SK-N-SH (cell line): ENCODE measurements around the gene RNF150. TPM values are rescaled to one million over a fixed set of nuclear protein-coding genes. Genes with fewer than 3 reads are reported as not detected.

ENCODE experiments used
- CTCF ChIA-PET: fragments of 300-600, 350-600 bp; formaldehyde crosslinking; extraction: SDS; loops from one replicate; lab custom pipeline; 2021; lab: Yijun Ruan, JAX
- POLR2A ChIA-PET: fragments of 350-600 bp; sonication (Branson Sonifier 250); formaldehyde crosslinking; extraction: SDS; loops from one replicate; lab custom pipeline; 2020; ENCODE audit warnings: antibody characterized with exemption, inconsistent platforms; lab: Yijun Ruan, JAX
- DNase-seq: peaks from one replicate; pipeline ENCODE4 v3.0.0; 2012
- H2AFZ ChIP-seq: fragments of 200-600 bp; sonication (generic); 2 replicates; pipeline ENCODE4 v1.8.1; 2016; ENCODE audit warnings: antibody characterized with exemption, mild to moderate bottlenecking, low read depth
- H3F3A ChIP-seq: fragments of 200-600 bp; sonication (generic); replicated peaks from 2 replicates; pipeline ENCODE3; 2016; ENCODE audit warnings: antibody characterized with exemption, mild to moderate bottlenecking; ENCODE audit not compliant: insufficient read depth
- H3K27ac ChIP-seq, 2 experiments: fragments of 200-500 bp in 1 of 2; fragments of 200-600 bp in 1 of 2; sonication (Bioruptor generic) in 1 of 2; sonication (generic), shearing (Covaris generic) in 1 of 2; 2 replicates each; pipeline versions ENCODE4 v1.5.1 to v1.6.1; 2014 to 2016; ENCODE audit warnings: low read depth in 2 of 2, inconsistent platforms in 1 of 2, low read length in 1 of 2, mild to moderate bottlenecking in 1 of 2, mixed read lengths in 1 of 2
- H3K27me3 ChIP-seq: fragments of 200-600 bp; sonication (generic), shearing (Covaris generic); 2 replicates; pipeline ENCODE4 v1.6.1; 2016; ENCODE audit warnings: mixed run types; ENCODE audit not compliant: insufficient read depth
- H3K36me3 ChIP-seq, 2 experiments: fragments of 200-500 bp in 1 of 2; fragments of 200-600 bp in 1 of 2; sonication (Bioruptor generic) in 1 of 2; sonication (generic) in 1 of 2; replicated peaks in 1 of 2; 2 replicates each; pipeline versions ENCODE3 to v1.5.1; 2014 to 2016; ENCODE audit warnings: low read length in 1 of 2, mild to moderate bottlenecking in 1 of 2; ENCODE audit not compliant: insufficient read depth in 2 of 2, control insufficient read depth in 1 of 2
- H3K4me1 ChIP-seq, 2 experiments: fragments of 200-500 bp in 1 of 2; fragments of 200-600 bp in 1 of 2; sonication (Bioruptor generic) in 1 of 2; sonication (generic), shearing (Covaris generic) in 1 of 2; 2 replicates each; pipeline versions ENCODE4 v1.5.1 to v1.6.1; 2014 to 2016; ENCODE audit warnings: low read depth in 1 of 2, low read length in 1 of 2, mixed run types in 1 of 2; ENCODE audit not compliant: insufficient read depth in 2 of 2, control insufficient read depth in 1 of 2
- H3K4me2 ChIP-seq: fragments of 200-600 bp; sonication (generic), shearing (Covaris generic); 2 replicates; pipeline ENCODE4 v1.6.1; 2017; ENCODE audit warnings: mixed run types
- H3K4me3 ChIP-seq, 2 experiments: fragments of 200-500 bp in 1 of 2; fragments of 200-600 bp in 1 of 2; sonication (Bioruptor generic) in 1 of 2; sonication (generic), shearing (Covaris generic) in 1 of 2; 2 replicates each; pipeline versions ENCODE4 v1.5.1 to v1.8.1; 2014 to 2016; ENCODE audit warnings: low read depth in 2 of 2, inconsistent platforms in 1 of 2, low read length in 1 of 2, mild to moderate bottlenecking in 1 of 2, mixed read lengths in 1 of 2, moderate library complexity in 1 of 2
- H3K79me2 ChIP-seq: fragments of 200-600 bp; sonication (generic); 2 replicates; pipeline ENCODE4 v1.8.1; 2017; ENCODE audit warnings: mild to moderate bottlenecking; ENCODE audit not compliant: insufficient read depth
- H3K9ac ChIP-seq: fragments of 200-600 bp; sonication (generic); 2 replicates; pipeline ENCODE4 v1.6.1; 2017; ENCODE audit warnings: mixed run types
- H3K9me2 ChIP-seq: fragments of 200-600 bp; sonication (generic); 2 replicates; pipeline ENCODE4 v1.6.1; 2017; ENCODE audit warnings: mixed run types
- H3K9me3 ChIP-seq: fragments of 200-600 bp; sonication (generic); 2 replicates; pipeline ENCODE4 v1.6.1; 2017; ENCODE audit warnings: mixed run types, mild to moderate bottlenecking, moderate library complexity
- H4K20me1 ChIP-seq: fragments of 200-600 bp; sonication (generic); 2 replicates; pipeline ENCODE4 v1.6.1; 2017; ENCODE audit warnings: mild to moderate bottlenecking, mixed run types; ENCODE audit not compliant: insufficient read depth
- CHD2 ChIP-seq: fragments of 150-350 bp; IDR thresholded peaks from 2 replicates; pipeline ENCODE4 v1.6.1; 2018; ENCODE audit warnings: low read length; ENCODE audit not compliant: partially characterized antibody
- CTCF ChIP-seq: fragments of 200-600 bp; sonication (generic); IDR thresholded peaks from 2 replicates; pipeline ENCODE4 v1.6.1; 2017; ENCODE audit warnings: antibody characterized with exemption, mild to moderate bottlenecking, moderate library complexity
- ELF1 ChIP-seq: IDR thresholded peaks from 2 replicates; pipeline ENCODE4 v1.4.0; 2012
- FOXJ3 ChIP-seq: sonication (generic); formaldehyde crosslinking; IDR thresholded peaks from 2 replicates; pipeline ENCODE4 v1.5.1; 2020; ENCODE audit warnings: mild to moderate bottlenecking, missing genetic modification reagents
- GATA2 ChIP-seq: sonication (generic); formaldehyde crosslinking; IDR thresholded peaks from 2 replicates; pipeline ENCODE4 v1.5.0; 2020; ENCODE audit warnings: mild to moderate bottlenecking, missing genetic modification reagents
- NFIC ChIP-seq: IDR thresholded peaks from 2 replicates; pipeline ENCODE4 v1.4.0; 2012; ENCODE audit warnings: borderline replicate concordance
- RXRA ChIP-seq: IDR thresholded peaks from 2 replicates; pipeline ENCODE4 v1.4.0; 2012; ENCODE audit warnings: low read depth, mild to moderate bottlenecking, borderline replicate concordance
- TAF1 ChIP-seq: IDR thresholded peaks from 2 replicates; pipeline ENCODE4 v1.6.1; 2012; ENCODE audit warnings: low read depth, mild to moderate bottlenecking, low read length, moderate library complexity, borderline replicate concordance
- TCF12 ChIP-seq: IDR thresholded peaks from 2 replicates; pipeline ENCODE4 v1.4.0; 2012
- USF1 ChIP-seq: IDR thresholded peaks from 2 replicates; pipeline ENCODE4 v1.4.0; 2012; ENCODE audit warnings: low read depth, borderline replicate concordance
- WGBS: methylation state at CpG from one replicate; pipeline ENCODE4 v1.1.6; 2017; ENCODE audit warnings: low lambda C conversion rate; 5-methylcytosine and 5-hydroxymethylcytosine counted together
- polyA plus RNA-seq, 3 experiments: library from polyadenylated mRNA; depleted of rRNA; stranded (reverse); fragments of >200 nt; gene quantifications; 2 replicates each; pipeline ENCODE4 v1.2.3, GENCODE V29; 2012
- TF ChIP-seq, protein P1 (sequence below): IDR thresholded peaks from 2 replicates; pipeline ENCODE4 v1.4.0; 2012; ENCODE audit warnings: low read depth, borderline replicate concordance
- TF ChIP-seq, protein P2 (sequence below): IDR thresholded peaks from 2 replicates; pipeline ENCODE4 v1.6.1; 2012; ENCODE audit warnings: mild to moderate bottlenecking, low read depth, low read length, moderate library complexity

The RNF150 gene
- polyA plus RNA-seq, 1 of the 3 experiments (the other 2 are of a cell fraction): 5.8 TPM

GRCh38 chr4:140995058-140995457 lies 138.2 kb downstream of the RNF150 start:
- peaks cover 3% of the 10 kb centered on the region for H3F3A ChIP-seq
- CTCF ChIA-PET: interaction anchor here (1.2 kb wide), 1 partner anchor 138 kb away, joined by 4 read pairs; the partner anchor contains the start of gene RNF150
- H3K4me1 ChIP-seq: peaks cover 0 to 2% of the 10 kb centered on the region in 2 experiments; a peak in 1 of 4 replicates
- H3K9me3 ChIP-seq: no peaks in the 10 kb centered on the region
- H4K20me1 ChIP-seq: no peaks in the 10 kb centered on the region
- POLR2A ChIA-PET: no interaction called here
- DNase-seq: no peak
- TF ChIP-seq ELF1 (no peak), NFIC (peak; percentile 35), TAF1 (no peak), TCF12 (peak; percentile 37; the same call in 1 of the 2 replicates), FOXJ3 (CRISPR knock-in tag) (no peak), CHD2 (no peak)
- TF ChIP-seq, protein P1, sequence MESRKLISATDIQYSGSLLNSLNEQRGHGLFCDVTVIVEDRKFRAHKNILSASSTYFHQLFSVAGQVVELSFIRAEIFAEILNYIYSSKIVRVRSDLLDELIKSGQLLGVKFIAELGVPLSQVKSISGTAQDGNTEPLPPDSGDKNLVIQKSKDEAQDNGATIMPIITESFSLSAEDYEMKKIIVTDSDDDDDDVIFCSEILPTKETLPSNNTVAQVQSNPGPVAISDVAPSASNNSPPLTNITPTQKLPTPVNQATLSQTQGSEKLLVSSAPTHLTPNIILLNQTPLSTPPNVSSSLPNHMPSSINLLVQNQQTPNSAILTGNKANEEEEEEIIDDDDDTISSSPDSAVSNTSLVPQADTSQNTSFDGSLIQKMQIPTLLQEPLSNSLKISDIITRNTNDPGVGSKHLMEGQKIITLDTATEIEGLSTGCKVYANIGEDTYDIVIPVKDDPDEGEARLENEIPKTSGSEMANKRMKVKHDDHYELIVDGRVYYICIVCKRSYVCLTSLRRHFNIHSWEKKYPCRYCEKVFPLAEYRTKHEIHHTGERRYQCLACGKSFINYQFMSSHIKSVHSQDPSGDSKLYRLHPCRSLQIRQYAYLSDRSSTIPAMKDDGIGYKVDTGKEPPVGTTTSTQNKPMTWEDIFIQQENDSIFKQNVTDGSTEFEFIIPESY: no peak
- no peaks in the 10 kb centered on the region for H3K27me3 ChIP-seq
- H3K4me2 ChIP-seq: no peak overlapping the region
- H3K4me3 ChIP-seq: no peak overlapping the region
- H3K79me2 ChIP-seq: peaks cover 30% of the 10 kb centered on the region
- no peak overlapping the region for H2AFZ ChIP-seq
- no peaks in the 10 kb centered on the region for H3K9me2 ChIP-seq
- H3K27ac ChIP-seq: no peak overlapping the region
- H3K36me3 ChIP-seq: peaks cover 10% of the 10 kb centered on the region in 2 experiments
- no peak overlapping the region for H3K9ac ChIP-seq
- 86% methylated on average over 1 of the region's 1 CpG for WGBS

DNA sequence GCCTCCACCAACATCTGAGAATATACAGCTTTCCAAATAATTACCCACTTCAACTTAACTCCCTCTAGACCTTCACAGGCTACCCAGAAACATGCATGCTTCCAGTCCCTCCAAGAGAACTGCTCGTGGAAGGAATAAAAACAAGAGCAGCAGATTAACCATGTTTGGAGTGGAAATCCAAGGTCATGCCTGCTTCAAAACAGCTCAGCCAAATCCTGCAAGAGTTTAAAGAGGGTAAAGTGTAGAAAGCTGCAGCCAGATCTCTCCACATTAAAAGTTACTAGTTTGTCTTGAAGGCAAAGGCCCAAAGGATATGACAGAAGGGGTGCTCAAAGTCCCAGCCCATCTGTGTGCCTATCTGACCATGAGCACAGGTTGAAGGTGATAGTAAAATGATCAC lies 139.3 kb downstream of the RNF150 start:
- CTCF ChIA-PET: interaction anchor here (1.4 kb wide), 1 partner anchor 139 kb away, joined by 5 read pairs; the partner anchor contains the start of gene RNF150
- H3K9me3 ChIP-seq: no peaks in the 10 kb centered on the region
- no peak overlapping the region for H3K9ac ChIP-seq
- DNase-seq: no peak
- H3K4me3 ChIP-seq: no peak overlapping the region
- H3K4me2 ChIP-seq: no peak overlapping the region
- no peaks in the 10 kb centered on the region for H4K20me1 ChIP-seq
- no peak overlapping the region for H2AFZ ChIP-seq
- POLR2A ChIA-PET: no interaction called here
- no peaks in the 10 kb centered on the region for H3K9me2 ChIP-seq
- H3K27me3 ChIP-seq: no peaks in the 10 kb centered on the region
- no peak overlapping the region; a peak in 1 of 4 replicates for H3K27ac ChIP-seq
- H3K4me1 ChIP-seq: peaks cover 0 to 2% of the 10 kb centered on the region in 2 experiments; a peak in 1 of 4 replicates
- 89% methylated on average over 1 of the region's 1 CpG for WGBS
- TF ChIP-seq USF1 (no peak), RXRA (no peak), CTCF (no peak), GATA2 (no peak)
- TF ChIP-seq, protein P2, sequence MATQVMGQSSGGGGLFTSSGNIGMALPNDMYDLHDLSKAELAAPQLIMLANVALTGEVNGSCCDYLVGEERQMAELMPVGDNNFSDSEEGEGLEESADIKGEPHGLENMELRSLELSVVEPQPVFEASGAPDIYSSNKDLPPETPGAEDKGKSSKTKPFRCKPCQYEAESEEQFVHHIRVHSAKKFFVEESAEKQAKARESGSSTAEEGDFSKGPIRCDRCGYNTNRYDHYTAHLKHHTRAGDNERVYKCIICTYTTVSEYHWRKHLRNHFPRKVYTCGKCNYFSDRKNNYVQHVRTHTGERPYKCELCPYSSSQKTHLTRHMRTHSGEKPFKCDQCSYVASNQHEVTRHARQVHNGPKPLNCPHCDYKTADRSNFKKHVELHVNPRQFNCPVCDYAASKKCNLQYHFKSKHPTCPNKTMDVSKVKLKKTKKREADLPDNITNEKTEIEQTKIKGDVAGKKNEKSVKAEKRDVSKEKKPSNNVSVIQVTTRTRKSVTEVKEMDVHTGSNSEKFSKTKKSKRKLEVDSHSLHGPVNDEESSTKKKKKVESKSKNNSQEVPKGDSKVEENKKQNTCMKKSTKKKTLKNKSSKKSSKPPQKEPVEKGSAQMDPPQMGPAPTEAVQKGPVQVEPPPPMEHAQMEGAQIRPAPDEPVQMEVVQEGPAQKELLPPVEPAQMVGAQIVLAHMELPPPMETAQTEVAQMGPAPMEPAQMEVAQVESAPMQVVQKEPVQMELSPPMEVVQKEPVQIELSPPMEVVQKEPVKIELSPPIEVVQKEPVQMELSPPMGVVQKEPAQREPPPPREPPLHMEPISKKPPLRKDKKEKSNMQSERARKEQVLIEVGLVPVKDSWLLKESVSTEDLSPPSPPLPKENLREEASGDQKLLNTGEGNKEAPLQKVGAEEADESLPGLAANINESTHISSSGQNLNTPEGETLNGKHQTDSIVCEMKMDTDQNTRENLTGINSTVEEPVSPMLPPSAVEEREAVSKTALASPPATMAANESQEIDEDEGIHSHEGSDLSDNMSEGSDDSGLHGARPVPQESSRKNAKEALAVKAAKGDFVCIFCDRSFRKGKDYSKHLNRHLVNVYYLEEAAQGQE: no peak
- H3F3A ChIP-seq: peaks cover 3% of the 10 kb centered on the region
- H3K36me3 ChIP-seq: peaks cover 6 to 7% of the 10 kb centered on the region in 2 experiments
- peaks cover 24% of the 10 kb centered on the region for H3K79me2 ChIP-seq
